Measurements from ENCODE around the gene GPR52.

GRCh38 chr1:174415506-174415905 is 32.3 kb upstream of the GPR52 start:
- no peak for TF ChIP-seq POLR2AphosphoS5 (IDR thresholded peaks at IDR 0.05; ENCODE audit: low read depth, low read length)
- TF ChIP-seq TAF1 (IDR thresholded peaks at IDR 0.05; ENCODE audit: low read depth, low read length), result no peak
- TF ChIP-seq POLR2A (IDR thresholded peaks at IDR 0.05; ENCODE audit: low read depth, low read length), result no peak
- no peak for TF ChIP-seq SPI1 (IDR thresholded peaks at IDR 0.05; ENCODE audit: low read depth, low read length)
- TF ChIP-seq PAX5 (IDR thresholded peaks at IDR 0.05; ENCODE audit: insufficient read depth, low read length, severe bottlenecking), result no peak

Measured in GM12891 (cell line).